Hematopoietic multipotent progenitor cell treated with erythropoietin and hydrocortisone succinate and interleukin-3 and kit ligand, for 8 days (in vitro differentiated cells): Measurements from ENCODE around the gene TRAPPC4.
"Not testable (repeated sequence)": the region's sequence is repeated elsewhere in the genome, so short reads cannot be mapped to it uniquely, and the experiment has no call there.

Experiments used
- DNase-seq: peaks from one replicate; pipeline ENCODE4 v3.0.0-alpha.2; 2015

Gene TRAPPC4

DNA sequence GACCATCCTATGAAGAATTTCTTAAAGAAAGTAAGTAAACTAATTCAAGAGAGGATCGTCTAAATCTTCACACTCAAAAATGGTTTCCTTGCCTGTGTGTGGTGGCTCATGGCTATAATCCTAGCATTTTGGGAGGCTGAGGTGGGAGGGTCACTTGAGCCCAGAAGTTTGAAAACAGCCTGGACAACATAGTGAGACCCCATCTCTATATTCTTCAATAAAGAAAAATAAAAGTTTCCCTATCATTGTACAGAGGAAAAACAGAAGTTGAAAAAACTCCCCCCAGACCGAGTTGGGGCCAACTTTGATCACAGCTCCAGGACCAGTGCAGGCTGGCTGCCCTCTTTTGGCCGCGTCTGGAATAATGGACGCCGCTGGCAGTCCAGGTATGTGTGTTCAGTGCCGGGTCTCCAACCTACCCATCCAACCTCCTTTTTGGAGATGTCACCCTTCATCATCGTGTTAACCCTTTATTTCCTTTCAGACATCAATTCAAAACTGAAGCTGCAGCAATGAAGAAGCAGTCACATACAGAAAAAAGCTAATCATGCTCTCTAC lies 3.4 kb upstream of the TRAPPC4 start:
- no peak for DNase-seq

GRCh38 chr11:119016216-119017009 lies 2.2 kb upstream of the TRAPPC4 start:
- DNase-seq = no peak

GRCh38 chr11:119017377-119017776 lies 1.2 kb upstream of the TRAPPC4 start:
- DNase-seq = not testable (repeated sequence)

- no peak for DNase-seq
These were observed 1.4 kb downstream of the TRAPPC4 start for GRCh38 chr11:119019996-119020395.

DNA sequence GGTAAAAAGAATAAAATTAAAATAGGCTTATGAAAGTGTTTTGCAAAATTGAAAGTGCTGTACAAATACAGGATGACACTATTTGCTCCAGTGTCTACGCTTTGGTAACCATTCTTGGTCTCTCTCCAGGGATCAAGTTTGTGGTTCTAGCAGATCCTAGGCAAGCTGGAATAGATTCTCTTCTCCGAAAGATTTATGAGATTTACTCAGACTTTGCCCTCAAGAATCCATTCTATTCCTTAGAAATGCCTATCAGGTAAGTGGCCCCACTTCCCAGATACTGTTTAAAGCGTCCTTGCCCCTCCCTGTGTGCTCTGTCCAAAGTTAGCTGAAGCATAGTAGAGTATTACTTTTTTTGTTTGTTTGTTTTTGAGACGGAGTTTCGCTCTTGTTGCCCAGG lies 3.1 kb downstream of the TRAPPC4 start:
- DNase-seq = no peak

- no peak for DNase-seq
These were observed 5.2 kb downstream of the TRAPPC4 start for GRCh38 chr11:119023741-119024140.

GRCh38 chr11:119024430-119025098 lies 6.0 kb downstream of the TRAPPC4 start:
- no peak for DNase-seq

GRCh38 chr11:119025099-119025473 lies 6.5 kb downstream of the TRAPPC4 start:
- no peak for DNase-seq

DNA sequence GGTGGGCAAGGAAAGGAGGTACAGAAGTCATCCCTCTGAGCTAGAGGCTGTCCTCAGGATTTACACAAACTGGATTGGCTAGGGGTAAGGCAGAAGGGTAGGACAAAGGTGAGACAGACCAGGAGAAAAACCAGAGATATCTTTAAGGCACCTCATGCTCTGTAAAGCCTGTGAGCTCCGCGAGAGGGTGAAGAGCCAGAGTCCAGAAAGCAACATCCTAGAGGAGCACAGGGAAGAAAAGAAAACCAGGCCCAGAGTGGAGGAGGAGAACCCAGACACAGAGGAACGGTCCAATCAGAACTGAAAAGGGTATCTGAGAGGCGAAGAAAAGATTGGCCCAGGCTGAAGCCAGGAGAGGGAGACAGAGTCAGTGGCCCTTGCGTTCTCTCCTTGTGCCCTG lies 7.0 kb downstream of the TRAPPC4 start:
- DNase-seq = no peak

DNA sequence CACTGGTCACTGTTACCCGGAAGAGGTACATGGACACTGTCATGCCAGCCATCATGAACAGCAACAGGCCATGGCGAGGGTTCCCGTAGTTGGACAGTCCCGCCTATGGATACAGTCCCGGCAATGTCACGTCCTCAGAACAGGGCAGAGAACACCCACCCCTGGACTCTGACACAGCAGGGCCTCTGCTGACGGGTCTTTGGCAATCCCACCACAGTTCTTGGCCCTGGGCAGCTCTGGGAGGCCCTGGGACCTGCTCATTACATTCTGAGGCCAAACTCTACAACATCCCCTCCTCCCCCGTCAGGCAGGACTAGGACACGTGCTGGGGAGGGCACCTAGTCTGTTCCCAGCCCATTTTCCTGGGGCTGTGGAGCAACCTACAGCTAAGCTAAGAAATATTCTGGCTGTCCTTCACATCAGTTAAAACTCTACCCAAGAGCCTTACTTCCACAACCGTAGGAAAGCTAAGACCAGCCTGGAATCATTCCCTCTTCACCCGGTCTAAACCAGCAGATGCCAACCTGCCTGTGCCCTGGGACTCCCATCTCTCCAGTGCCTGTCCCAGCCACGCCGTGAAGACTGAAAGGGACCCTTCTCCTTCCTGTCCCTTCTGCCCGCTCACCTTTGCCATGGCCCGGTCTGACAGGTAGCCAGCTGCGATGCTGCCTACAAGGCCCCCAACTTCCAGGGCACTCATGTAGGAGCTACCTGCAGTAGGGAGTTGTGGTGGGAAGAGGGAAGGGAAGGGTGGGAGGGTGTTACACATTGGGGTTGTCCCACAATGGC lies 7.6 kb downstream of the TRAPPC4 start:
- DNase-seq = no peak

GRCh38 chr11:119026970-119027369 lies 8.4 kb downstream of the TRAPPC4 start:
- no peak for DNase-seq

DNA sequence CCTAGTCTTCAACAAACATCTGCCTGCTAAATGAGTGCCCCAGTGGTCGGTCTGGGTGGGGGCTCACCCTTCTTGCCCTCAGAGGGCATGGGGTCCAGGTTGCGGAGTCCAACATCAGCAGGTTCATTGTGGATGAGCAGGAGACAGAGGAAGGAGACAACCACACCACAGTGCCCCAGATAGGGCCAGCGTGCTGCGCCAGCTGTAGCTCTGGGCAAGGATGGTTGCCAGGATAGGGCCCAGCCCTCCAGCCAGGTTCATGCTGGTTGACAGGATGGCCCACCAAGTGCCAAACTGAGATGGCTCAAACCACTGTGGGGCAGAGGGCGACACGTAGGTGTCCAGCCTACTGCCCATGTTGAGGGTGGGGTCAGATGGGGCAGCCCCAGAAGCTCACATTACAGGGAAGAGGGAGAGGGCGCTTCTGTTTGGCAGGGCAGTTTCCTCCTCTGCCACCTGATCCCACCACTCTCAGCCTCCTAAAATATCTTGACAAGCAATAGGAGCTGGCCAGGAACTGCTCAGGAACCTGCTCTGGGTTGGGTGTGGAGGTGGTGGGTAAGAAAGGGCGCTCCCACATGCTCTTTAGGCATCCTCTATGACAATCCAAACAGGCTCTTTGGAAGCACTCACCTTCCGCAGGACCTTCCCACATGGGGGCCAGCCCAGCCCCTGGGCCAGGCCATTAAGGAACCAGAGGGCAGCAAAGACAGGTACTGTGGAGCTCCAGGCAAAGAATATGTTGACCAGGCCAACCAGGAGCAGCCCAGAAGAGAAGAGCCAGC lies 9.2 kb downstream of the TRAPPC4 start:
- no peak for DNase-seq

DNA sequence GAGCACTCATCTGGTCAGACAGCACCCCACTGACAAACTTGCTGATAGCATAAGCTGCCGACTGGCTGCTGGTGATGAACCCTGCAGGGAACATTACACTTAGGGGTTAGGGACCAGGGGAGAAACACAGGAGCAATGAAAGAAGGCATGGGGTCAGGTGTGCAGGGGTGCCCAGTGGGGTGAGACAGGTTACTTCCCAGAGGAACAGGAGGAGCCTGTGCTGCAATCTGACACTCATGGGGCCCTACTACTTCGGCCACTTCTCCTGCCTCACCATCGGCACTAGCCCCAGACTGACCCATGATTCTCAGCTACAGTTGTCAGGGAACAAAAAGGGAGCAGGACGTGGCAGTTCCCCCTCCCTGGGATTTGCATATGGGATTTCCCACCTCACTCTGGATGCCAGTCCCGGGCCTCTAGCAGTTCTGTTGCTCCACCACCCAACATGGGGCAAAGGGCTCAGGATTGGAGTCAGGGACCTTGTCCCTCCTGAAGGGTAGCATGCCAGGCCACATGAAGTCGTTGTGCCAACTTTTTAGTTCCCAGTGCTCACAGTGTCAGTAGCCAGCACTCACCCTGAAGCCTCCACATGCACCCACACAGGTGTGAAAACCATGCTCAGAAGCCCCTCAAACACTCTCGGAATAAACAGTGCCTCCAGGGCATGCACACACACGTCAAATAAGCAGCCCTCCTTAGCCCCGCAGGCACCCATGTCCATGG lies 9.9 kb downstream of the TRAPPC4 start:
- DNase-seq = no peak

DNA sequence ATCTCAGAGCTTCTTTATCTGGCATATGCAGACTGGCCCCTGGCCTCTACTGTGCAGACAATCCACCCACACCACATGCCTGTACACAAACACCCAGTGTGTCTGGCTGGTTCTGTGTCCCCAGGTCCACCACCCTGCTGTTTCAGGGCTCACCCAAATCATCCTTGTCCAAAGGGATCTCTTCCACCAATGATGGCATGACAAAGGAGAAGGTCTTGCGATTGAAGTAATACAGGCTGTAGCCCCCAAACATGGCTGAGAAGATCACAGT lies 10.4 kb downstream of the TRAPPC4 start:
- DNase-seq = peak; percentile 85

GRCh38 chr11:119029340-119030028 lies 10.9 kb downstream of the TRAPPC4 start:
- no peak for DNase-seq

- DNase-seq = no peak
These were observed 11.4 kb downstream of the TRAPPC4 start for GRCh38 chr11:119030029-119030328.

GRCh38 chr11:119030329-119031047 lies 11.9 kb downstream of the TRAPPC4 start, which contains the start of gene SLC37A4:
Gene SLC37A4, minus strand, starts transcription at chr11:119030877.
- DNase-seq = peak; percentile 99

DNA sequence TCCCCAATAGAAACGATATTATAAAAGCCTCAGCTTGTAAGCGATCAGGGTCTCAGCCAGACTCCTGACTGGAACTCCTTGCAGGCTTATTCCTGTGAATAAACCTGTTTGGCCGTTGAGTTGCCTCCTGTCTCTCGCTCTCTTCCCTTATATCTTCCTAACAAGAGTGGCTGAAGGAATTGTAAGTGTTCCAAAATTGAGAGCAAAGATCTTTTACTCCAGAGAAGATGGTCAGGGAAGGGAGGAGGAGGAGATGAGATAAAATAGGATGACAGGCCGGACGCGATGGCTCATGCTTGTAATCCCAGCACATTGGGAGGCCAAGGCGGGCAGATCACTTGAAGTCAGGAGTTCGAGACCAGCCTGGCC lies 13.3 kb downstream of the TRAPPC4 start:
- DNase-seq = no peak

GRCh38 chr11:119033421-119033820 lies 14.9 kb downstream of the TRAPPC4 start:
- DNase-seq = not testable (repeated sequence)

- no peak for DNase-seq
These were observed 16.2 kb downstream of the TRAPPC4 start for GRCh38 chr11:119034813-119035212.

- no peak for DNase-seq
These were observed 20.3 kb downstream of the TRAPPC4 start for GRCh38 chr11:119038884-119039283.
